Right lobe of liver (tissue), 6 donors: ENCODE data around the gene NEURL1. TPM values are rescaled to one million over a fixed set of nuclear protein-coding genes. Genes with fewer than 3 reads are reported as not detected.

Experiments
- ATAC-seq, 4 donors: fragments of 200-7000 bp; cut with Tn5 transposase; one replicate each; pipeline ENCODE4 v1.9.1; 2020; ENCODE audit warnings: mild to moderate bottlenecking in 4 of 4, moderate library complexity in 4 of 4
- DNase-seq, 3 donors: peaks; one replicate each; pipeline ENCODE4 v3.0.0-alpha.2; 2020
- H3K27ac ChIP-seq, 3 donors: fragments of 200-600 bp; one replicate each; pipeline ENCODE4 v1.8.0; 2022
- H3K27me3 ChIP-seq, 2 donors: fragments of 200-600 bp; one replicate each; pipeline ENCODE4 v1.8.0; 2022
- H3K36me3 ChIP-seq, 4 donors: fragments of 200-600 bp; sonication (generic) in 1 of 4; one replicate each; pipeline versions ENCODE4 v1.5.1 to v1.8.0; 2017 to 2022; ENCODE audit warnings: control low read depth in 1 of 4
- H3K4me1 ChIP-seq, 4 donors: fragments of 200-600 bp; sonication (generic) in 1 of 4; one replicate each; pipeline versions ENCODE4 v1.5.1 to v1.8.0; 2017 to 2022; ENCODE audit warnings: control low read depth in 1 of 4
- H3K4me3 ChIP-seq, 3 donors: fragments of 200-600 bp; one replicate each; pipeline ENCODE4 v1.8.0; 2022
- H3K9me3 ChIP-seq, 4 donors: fragments of 200-600 bp; sonication (generic) in 1 of 4; one replicate each; pipeline versions ENCODE4 v1.5.1 to v1.8.0; 2017 to 2022; ENCODE audit warnings: control low read depth in 1 of 4
- POLR2A ChIP-seq: fragments of 450-650 bp; IDR thresholded peaks from one replicate; pipeline ENCODE4 v1.6.1; 2017; ENCODE audit warnings: antibody characterized with exemption, mild to moderate bottlenecking
- WGBS: methylation state at CpG from one replicate; pipeline ENCODE4 v1.1.6; 2018; ENCODE audit warnings: low coverage, low lambda C conversion rate; ENCODE audit not compliant: insufficient coverage; ENCODE audit errors: missing lambda C conversion rate; 5-methylcytosine and 5-hydroxymethylcytosine counted together
- intact Hi-C, 2 donors: fragments of 100-400 bp; cut with DNase I; formaldehyde crosslinking; loops; one replicate each; pipeline versions ENCODE4 v1.11.2 to v1.14.1; 2022
- total RNA-seq, 6 experiments: library from RNA; depleted of rRNA in 2 of 6; stranded (reverse); fragments of >200 nt in 2 of 6; fragmentation: NEBNext Ultra II Directional in 3 of 6; extraction: Animal tissue kit (Norgen Biotek cat#: 25700) in 3 of 6; gene quantifications; one replicate each; pipeline versions ENCODE4 v1.1.0 to v1.2.4, GENCODE V29; 2016 to 2023
- TF ChIP-seq, protein P1 (sequence below), 4 donors: fragments of 200-600 bp in 3 of 4; fragments of 450-650 bp in 1 of 4; IDR thresholded peaks; one replicate each; pipeline versions ENCODE4 v1.5.1 to v1.8.0; 2016 to 2022; ENCODE audit warnings: antibody characterized with exemption in 4 of 4, mild to moderate bottlenecking in 2 of 4
- donor health status: DM: no; HTN: yes; CAD: no.
- donor health status: DM: no; HTN: no; CAD: no.
- donor health status: DM: no; HTN: no; CAD: no.
- donor health status: DM: no; HTN: yes; CAD: no.
- donor health status: DM: no; HTN: yes; CAD: no.

Gene NEURL1
- total RNA-seq, 6 experiments from 2014 or later = 0.10 to 1.6 (median 0.83) TPM; not detected in 1

DNA sequence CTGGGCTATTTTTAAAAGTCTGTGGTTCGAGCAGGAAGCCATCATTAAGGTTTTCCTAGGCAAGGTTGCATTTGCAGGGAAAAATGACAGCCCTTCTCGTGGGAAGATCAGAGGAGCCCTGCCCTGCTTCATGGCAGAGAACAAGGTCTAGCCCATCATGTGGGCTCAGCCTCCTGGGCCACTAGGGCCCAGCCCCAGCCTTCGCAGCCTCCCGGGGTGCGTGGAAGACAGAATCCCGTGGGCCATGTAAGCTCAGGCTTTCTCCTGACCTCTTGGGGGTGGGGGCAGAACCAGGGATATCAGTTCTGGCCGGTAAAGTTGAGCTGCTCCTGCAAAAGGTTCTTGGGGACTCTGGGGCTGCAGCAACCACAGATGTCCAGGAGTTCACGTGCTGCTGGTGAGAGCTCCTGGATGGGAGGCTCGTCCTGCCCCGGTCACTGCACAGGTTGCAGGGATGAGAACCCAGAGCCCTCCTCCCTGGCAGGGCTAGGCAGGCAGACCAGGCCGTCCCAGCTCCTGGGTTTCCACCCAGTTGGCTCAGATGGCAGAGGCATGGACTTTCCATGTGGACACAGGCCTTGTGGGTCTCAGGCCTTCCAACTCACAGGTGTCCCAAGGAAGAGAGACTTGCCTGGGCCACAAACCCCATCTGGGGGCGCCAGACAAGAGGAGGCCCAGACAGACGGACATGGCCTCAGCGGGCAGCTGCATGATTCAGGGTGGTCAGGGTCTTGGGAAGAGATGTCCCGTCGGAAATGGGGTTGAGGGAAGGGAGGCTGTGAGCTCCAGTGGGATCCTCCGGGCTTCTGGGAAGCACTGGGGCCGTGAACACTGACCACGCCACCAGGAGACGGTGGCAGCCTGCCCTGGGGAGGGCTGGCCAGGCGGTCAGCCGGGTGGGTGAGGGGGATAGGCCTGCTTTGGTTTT is 126.2 kb downstream of the NEURL1 start:
- ATAC-seq = peak in 1 of 4 donors; percentile 12
- Histone ChIP-seq H3K27me3 (no peaks in the 10 kb centered on the region), H3K27ac (peak overlapping the region in 1 of 3 donors; percentile 74), H3K36me3 (peaks cover 0 to 6% (median 0%) of the 10 kb centered on the region in 4 donors), H3K4me3 (no peak overlapping the region), H3K4me1 (peaks cover 0 to 53% (median 29%) of the 10 kb centered on the region in 4 donors), H3K9me3 (no peaks in the 10 kb centered on the region)
- intact Hi-C loops = no loop called here
- no peak for TF ChIP-seq POLR2A
- TF ChIP-seq, protein P1, sequence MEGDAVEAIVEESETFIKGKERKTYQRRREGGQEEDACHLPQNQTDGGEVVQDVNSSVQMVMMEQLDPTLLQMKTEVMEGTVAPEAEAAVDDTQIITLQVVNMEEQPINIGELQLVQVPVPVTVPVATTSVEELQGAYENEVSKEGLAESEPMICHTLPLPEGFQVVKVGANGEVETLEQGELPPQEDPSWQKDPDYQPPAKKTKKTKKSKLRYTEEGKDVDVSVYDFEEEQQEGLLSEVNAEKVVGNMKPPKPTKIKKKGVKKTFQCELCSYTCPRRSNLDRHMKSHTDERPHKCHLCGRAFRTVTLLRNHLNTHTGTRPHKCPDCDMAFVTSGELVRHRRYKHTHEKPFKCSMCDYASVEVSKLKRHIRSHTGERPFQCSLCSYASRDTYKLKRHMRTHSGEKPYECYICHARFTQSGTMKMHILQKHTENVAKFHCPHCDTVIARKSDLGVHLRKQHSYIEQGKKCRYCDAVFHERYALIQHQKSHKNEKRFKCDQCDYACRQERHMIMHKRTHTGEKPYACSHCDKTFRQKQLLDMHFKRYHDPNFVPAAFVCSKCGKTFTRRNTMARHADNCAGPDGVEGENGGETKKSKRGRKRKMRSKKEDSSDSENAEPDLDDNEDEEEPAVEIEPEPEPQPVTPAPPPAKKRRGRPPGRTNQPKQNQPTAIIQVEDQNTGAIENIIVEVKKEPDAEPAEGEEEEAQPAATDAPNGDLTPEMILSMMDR (IDR thresholded peaks at IDR 0.05) = no peak
- WGBS = 100% methylated on average over 1 of the region's 22 CpGs
- DNase-seq = peak in 1 of 3 donors; percentile 64

DNA sequence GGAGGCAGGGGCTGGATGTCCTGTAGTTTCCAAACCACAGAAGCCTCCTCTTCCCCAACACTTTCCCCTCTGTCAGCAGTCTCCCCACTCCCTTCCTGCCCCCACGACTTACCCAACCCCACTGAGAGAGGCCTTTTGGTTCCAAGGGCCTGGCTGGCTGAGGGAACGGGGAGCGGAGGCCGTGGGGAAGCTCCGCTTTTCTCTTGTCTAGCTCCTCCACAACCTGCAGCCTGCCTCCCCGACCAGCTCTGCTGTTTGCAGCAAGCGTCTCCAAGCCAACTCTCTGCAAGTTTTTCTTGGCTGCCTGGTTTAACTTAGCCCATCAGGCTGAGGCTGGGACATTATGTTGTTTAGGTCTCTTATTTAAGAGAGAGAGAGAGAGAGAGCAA is 126.8 kb downstream of the NEURL1 start:
- Histone ChIP-seq H3K4me1 (peaks cover 0 to 53% (median 29%) of the 10 kb centered on the region in 4 donors), H3K9me3 (no peaks in the 10 kb centered on the region), H3K4me3 (no peak overlapping the region), H3K27me3 (no peaks in the 10 kb centered on the region), H3K36me3 (peaks cover 0 to 6% (median 0%) of the 10 kb centered on the region in 4 donors), H3K27ac (peak overlapping the region in 1 of 3 donors; percentile 74)
- WGBS = 80% methylated on average over 7 of the region's 7 CpGs
- DNase-seq (no peak), ATAC-seq (no peak)
- intact Hi-C loops = no loop called here
- no peak for TF ChIP-seq POLR2A
- TF ChIP-seq, protein P1 (IDR thresholded peaks at IDR 0.05) = no peak

DNA sequence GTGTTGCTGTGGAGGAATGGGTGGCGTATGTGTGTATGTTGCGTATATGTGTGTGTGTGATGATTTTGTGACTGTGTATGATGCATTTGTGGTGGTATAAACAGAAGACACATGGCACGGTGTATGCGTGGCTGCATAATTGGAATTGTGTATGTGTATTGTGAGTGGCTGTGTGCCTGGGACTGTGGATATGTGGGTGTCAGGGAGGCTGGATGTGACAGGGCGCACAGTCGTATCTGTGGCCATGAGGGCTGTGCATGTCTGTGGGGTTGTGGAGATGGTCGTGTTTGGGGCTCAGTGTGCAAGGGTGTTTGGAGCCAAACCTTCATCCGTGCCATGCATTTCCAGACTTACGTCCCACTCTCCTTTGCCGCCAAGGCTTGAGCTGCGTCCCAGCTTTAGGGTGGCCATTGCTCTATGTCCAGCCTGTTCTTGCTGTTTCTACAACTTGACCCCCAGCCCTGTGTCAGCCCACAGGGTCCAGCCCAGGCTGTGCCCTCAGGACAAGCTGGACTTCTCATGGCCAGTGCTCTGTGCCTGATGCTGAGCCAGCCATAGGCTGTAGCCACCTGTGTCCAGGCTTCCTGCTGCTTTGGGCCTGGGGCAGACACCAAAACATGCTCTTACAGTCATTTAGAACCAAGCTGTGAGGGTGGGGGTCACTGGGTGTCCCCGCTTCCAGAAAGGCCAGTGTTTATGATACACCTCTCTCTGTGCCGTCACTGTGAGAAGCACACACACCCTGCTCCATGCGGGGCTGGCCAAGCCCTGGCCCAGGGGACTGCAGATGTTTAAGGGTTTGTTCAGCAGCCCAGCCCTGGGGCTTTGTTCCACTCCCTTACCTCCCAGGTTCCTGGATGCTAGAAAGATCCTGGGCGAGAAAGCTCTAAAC is 127.6 kb downstream of the NEURL1 start:
- H3K36me3 ChIP-seq = peaks cover 0 to 6% (median under 1%) of the 10 kb centered on the region in 4 donors

DNA sequence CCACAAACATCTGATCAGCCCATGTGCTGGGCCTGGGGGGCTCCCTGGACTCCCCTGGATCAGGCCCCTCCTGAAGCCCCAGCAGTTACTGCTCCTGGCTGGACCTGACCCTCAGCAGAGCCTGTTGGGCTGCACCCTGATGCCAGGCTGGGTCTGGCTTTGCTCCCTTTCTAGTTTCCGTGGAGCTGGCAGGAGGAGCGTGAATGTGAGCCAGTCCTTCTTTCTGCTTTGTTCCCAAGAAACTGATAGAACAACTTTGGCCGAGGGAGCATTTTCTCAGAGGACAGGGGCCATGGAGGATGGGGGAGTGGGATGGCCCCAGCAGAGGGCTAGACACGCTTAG is 128.2 kb downstream of the NEURL1 start:
- intact Hi-C loops = no loop called here
- Histone ChIP-seq H3K27me3 (no peaks in the 10 kb centered on the region), H3K36me3 (peaks cover 0 to 6% (median 2%) of the 10 kb centered on the region in 4 donors), H3K4me1 (peaks cover 0 to 44% (median 22%) of the 10 kb centered on the region in 4 donors), H3K4me3 (no peak overlapping the region), H3K9me3 (no peaks in the 10 kb centered on the region), H3K27ac (no peak overlapping the region)
- no peak for ATAC-seq
- TF ChIP-seq, protein P1 (IDR thresholded peaks at IDR 0.05) = no peak
- no peak for TF ChIP-seq POLR2A
- WGBS = 100% methylated on average over 1 of the region's 4 CpGs
- DNase-seq = no peak

More for the DNA sequence above, 127.6 kb downstream of the NEURL1 start:
- ATAC-seq = no peak
- intact Hi-C loops = no loop called here
- DNase-seq = no peak
- no peaks in the 10 kb centered on the region for H3K9me3 ChIP-seq
- TF ChIP-seq, protein P1 (IDR thresholded peaks at IDR 0.05) = no peak
- TF ChIP-seq POLR2A = no peak
- H3K27ac ChIP-seq = no peak overlapping the region
- 100% methylated on average over 2 of the region's 15 CpGs for WGBS
- H3K4me3 ChIP-seq = no peak overlapping the region
- peaks cover 0 to 50% (median 27%) of the 10 kb centered on the region in 4 donors for H3K4me1 ChIP-seq
- no peaks in the 10 kb centered on the region for H3K27me3 ChIP-seq
